Measurements from ENCODE around the gene GNAO1.

Gene GNAO1

GRCh38 chr16:56241596-56241995, 50.3 kb downstream of the GNAO1 start:
- DNase-seq (ENCODE audit: low read depth): no peak

GRCh38 chr16:56242740-56243139, 51.5 kb downstream of the GNAO1 start:
- DNase-seq (ENCODE audit: low read depth): no peak

GRCh38 chr16:56244612-56245011, 53.3 kb downstream of the GNAO1 start:
- DNase-seq (ENCODE audit: low read depth): no peak

- DNase-seq (ENCODE audit: low read depth): no peak
These were observed 53.9 kb downstream of the GNAO1 start for GRCh38 chr16:56245197-56245596.

- DNase-seq (ENCODE audit: low read depth): peak; percentile 31
These were observed 54.9 kb downstream of the GNAO1 start for GRCh38 chr16:56246051-56246817.

- DNase-seq (ENCODE audit: low read depth): no peak
These were observed 55.7 kb downstream of the GNAO1 start for GRCh38 chr16:56247018-56247417.

GRCh38 chr16:56247808-56248207, 56.5 kb downstream of the GNAO1 start:
- no peak for DNase-seq (ENCODE audit: low read depth)

GRCh38 chr16:56252835-56253234, 61.5 kb downstream of the GNAO1 start:
- DNase-seq (ENCODE audit: low read depth): no peak

GRCh38 chr16:56255904-56256303, 64.6 kb downstream of the GNAO1 start:
- no peak for DNase-seq (ENCODE audit: low read depth)

- no peak for DNase-seq (ENCODE audit: low read depth)
These were observed 66.0 kb downstream of the GNAO1 start for GRCh38 chr16:56257239-56257638.

- no peak for DNase-seq (ENCODE audit: low read depth)
These were observed 66.5 kb downstream of the GNAO1 start for GRCh38 chr16:56257666-56258342.

- no peak for DNase-seq (ENCODE audit: low read depth)
These were observed 67.5 kb downstream of the GNAO1 start for GRCh38 chr16:56258508-56259424.

GRCh38 chr16:56259425-56259779, 68.1 kb downstream of the GNAO1 start:
- DNase-seq (ENCODE audit: low read depth): no peak

GRCh38 chr16:56260378-56261160, 69.3 kb downstream of the GNAO1 start:
- no peak for DNase-seq (ENCODE audit: low read depth)

GRCh38 chr16:56261656-56262055, 70.4 kb downstream of the GNAO1 start:
- no peak for DNase-seq (ENCODE audit: low read depth)

- no peak for DNase-seq (ENCODE audit: low read depth)
These were observed 70.9 kb downstream of the GNAO1 start for GRCh38 chr16:56262148-56262547.

GRCh38 chr16:56262551-56263245, 71.4 kb downstream of the GNAO1 start:
- no peak for DNase-seq (ENCODE audit: low read depth)

- no peak for DNase-seq (ENCODE audit: low read depth)
These were observed 72.7 kb downstream of the GNAO1 start for GRCh38 chr16:56263711-56264608.

- DNase-seq (ENCODE audit: low read depth): no peak
These were observed 73.3 kb downstream of the GNAO1 start for GRCh38 chr16:56264609-56264972.

- no peak for DNase-seq (ENCODE audit: low read depth)
These were observed 73.9 kb downstream of the GNAO1 start for GRCh38 chr16:56265184-56265583.

Measured in GM04504 (cell line).